GM12864 (cell line): ENCODE results near the gene RPP25.
"Not testable (repeated sequence)": the region's sequence is repeated elsewhere in the genome, so short reads cannot be mapped to it uniquely, and the experiment has no call there.

Source experiments
- DNase-seq: peaks from one replicate; pipeline ENCODE4 v3.0.0-alpha.2; 2011; ENCODE audit warnings: low read depth
- H3K4me3 ChIP-seq: 2 replicates; pipeline ENCODE4 v1.5.1; 2011; ENCODE audit warnings: mild to moderate bottlenecking, low read depth, low read length, control low read depth
- CTCF ChIP-seq: IDR thresholded peaks from 2 replicates; pipeline ENCODE4 v1.5.1; 2011; ENCODE audit warnings: low read depth, mild to moderate bottlenecking, moderate library complexity, low read length, control low read depth, inconsistent platforms; ENCODE audit errors: missing control alignments

RPP25 gene

GRCh38 chr15:74954515-74954914 lies 2.1 kb downstream of the RPP25 start:
- no peak for DNase-seq
- TF ChIP-seq CTCF = no peak
- H3K4me3 ChIP-seq = no peak overlapping the region

- no peak for DNase-seq
- no peak overlapping the region for H3K4me3 ChIP-seq
- TF ChIP-seq CTCF = no peak
Observed at GRCh38 chr15:74951006-74951405, 5.6 kb downstream of the RPP25 start.

GRCh38 chr15:74950078-74950908 lies 6.3 kb downstream of the RPP25 start:
- peak; percentile 100 for TF ChIP-seq CTCF
- H3K4me3 ChIP-seq = no peak overlapping the region
- no peak for DNase-seq

GRCh38 chr15:74937590-74938371 lies 18.8 kb downstream of the RPP25 start, which contains the start of gene COX5A:
COX5A (minus strand) TSS chr15:74938073; CDS start chr15:74938014, 59 bp downstream.
- H3K4me3 ChIP-seq = peak within 1 kb of the TSS; percentile 88
- no peak for TF ChIP-seq CTCF
- peak; percentile 89 for DNase-seq

- no peak for TF ChIP-seq CTCF
- peak overlapping the region; percentile 88 for H3K4me3 ChIP-seq
- DNase-seq = no peak
Observed at GRCh38 chr15:74937272-74937589, 19.3 kb downstream of the RPP25 start.

GRCh38 chr15:74935193-74935592 lies 21.4 kb downstream of the RPP25 start:
- DNase-seq = not testable (repeated sequence)

GRCh38 chr15:74933573-74933972 lies 23.0 kb downstream of the RPP25 start:
- no peak for TF ChIP-seq CTCF
- H3K4me3 ChIP-seq = no peak overlapping the region
- no peak for DNase-seq

More at GRCh38 chr15:74935193-74935592, 21.4 kb downstream of the RPP25 start:
- H3K4me3 ChIP-seq = not testable (repeated sequence)
